Cardiac muscle cell (in vitro differentiated cells and primary cell): ENCODE results near the gene NPEPL1. TPM values are rescaled to one million over a fixed set of nuclear protein-coding genes. Genes with fewer than 3 reads are reported as not detected.

Experiments used
- DNase-seq, 2 donors: peaks; one replicate each; pipeline versions ENCODE4 v3.0.0 to v3.0.0-alpha.2; 2010 to 2017; ENCODE audit warnings: low read depth in 1 of 2, low spot score in 1 of 2
- H3K27ac ChIP-seq: fragments of 200-600 bp; sonication (generic); 2 replicates; pipeline ENCODE4 v1.5.1; 2016
- H3K27me3 ChIP-seq: fragments of 200-600 bp; sonication (generic); 2 replicates; pipeline ENCODE4 v1.6.0; 2016; ENCODE audit warnings: control low read depth
- H3K36me3 ChIP-seq: fragments of 200-600 bp; sonication (generic); 2 replicates; pipeline ENCODE4 v1.5.1; 2016; ENCODE audit warnings: control low read depth
- H3K4me1 ChIP-seq: fragments of 200-600 bp; sonication (generic); 2 replicates; pipeline ENCODE4 v1.8.1; 2017; ENCODE audit warnings: low read depth, mild to moderate bottlenecking, mixed run types
- H3K4me3 ChIP-seq: fragments of 200-600 bp; sonication (generic); 2 replicates; pipeline ENCODE4 v1.5.1; 2016; ENCODE audit warnings: mild to moderate bottlenecking
- H3K9me3 ChIP-seq: fragments of 200-600 bp; sonication (generic); 2 replicates; pipeline ENCODE4 v1.5.1; 2017; ENCODE audit warnings: low read depth, mild to moderate bottlenecking, control low read depth
- CTCF ChIP-seq: IDR thresholded peaks from 2 replicates; pipeline ENCODE4 v1.5.1; 2012; ENCODE audit warnings: low read depth, mild to moderate bottlenecking, low read length
- polyA plus RNA-seq: library from polyadenylated mRNA; unstranded; fragments of >200 nt; fragmentation: Nextera tagmentation; extraction: Ambion mirVana; gene quantifications from 2 replicates; pipeline ENCODE4 v1.2.1, GENCODE V29; 2016
- total RNA-seq: library from RNA; depleted of rRNA; stranded (reverse); fragments of >200 nt; gene quantifications from 2 replicates; pipeline ENCODE4 v1.2.3, GENCODE V29; 2016

NPEPL1 gene
- total and polyA plus RNA-seq, 2 experiments from 2014 or later, result 58.4 to 59.0 TPM

- peak; percentile 61 for TF ChIP-seq CTCF
- DNase-seq, result peak; percentile 92 to 97
- Histone ChIP-seq H3K27ac (peak within 1 kb of the TSS; percentile 86), H3K27me3 (no peaks in the 10 kb centered on the region), H3K4me1 (peaks cover 26% of the 10 kb centered on the region), H3K4me3 (peak within 1 kb of the TSS; percentile 97), H3K36me3 (no peaks in the 10 kb centered on the region), H3K9me3 (no peaks in the 10 kb centered on the region)
Observed at GRCh38 chr20:58650776-58651558, 41.6 kb upstream of the NPEPL1 start, which contains the start of gene STX16. Gene STX16, plus strand, starts transcription at chr20:58651283. Its CDS starts 724 bp downstream, at chr20:58652007.

DNA sequence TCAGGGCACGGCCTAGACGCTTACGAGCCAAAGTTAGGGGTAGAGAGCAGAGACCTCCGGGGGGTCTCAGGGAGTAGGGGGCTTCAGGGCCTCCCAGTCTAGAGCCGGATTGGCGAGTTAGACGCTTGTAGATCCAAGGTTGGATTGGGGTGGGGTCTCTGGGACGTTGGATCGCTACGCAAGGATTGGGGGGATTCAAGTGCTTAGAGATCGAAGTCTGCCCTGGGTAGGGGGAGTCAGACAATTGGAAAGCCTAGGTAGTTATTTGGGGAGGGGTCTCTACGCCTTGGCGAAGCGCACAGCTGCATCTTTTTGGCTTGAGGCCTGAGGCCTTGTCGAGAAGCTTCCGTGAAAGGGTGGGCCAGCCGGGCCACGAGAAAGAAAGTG lies 41.0 kb upstream of the NPEPL1 start:
- Histone ChIP-seq H3K27ac (peak overlapping the region; percentile 86), H3K9me3 (no peaks in the 10 kb centered on the region), H3K36me3 (no peaks in the 10 kb centered on the region), H3K4me3 (peak overlapping the region; percentile 97), H3K27me3 (no peaks in the 10 kb centered on the region), H3K4me1 (peaks cover 32% of the 10 kb centered on the region)
- peak in 1 of 2 donors; percentile 92 for DNase-seq
- no peak for TF ChIP-seq CTCF

GRCh38 chr20:58651946-58652605 lies 40.5 kb upstream of the NPEPL1 start:
- Histone ChIP-seq H3K27ac (peak overlapping the region; percentile 86), H3K4me3 (peak overlapping the region; percentile 97), H3K4me1 (peaks cover 37% of the 10 kb centered on the region), H3K27me3 (no peaks in the 10 kb centered on the region), H3K36me3 (no peaks in the 10 kb centered on the region), H3K9me3 (no peaks in the 10 kb centered on the region)
- TF ChIP-seq CTCF, result no peak
- peak; percentile 58 to 84 for DNase-seq

- TF ChIP-seq CTCF, result no peak
- no peaks in the 10 kb centered on the region for H3K27me3 ChIP-seq
- H3K4me1 ChIP-seq, result peaks cover 44% of the 10 kb centered on the region
- no peaks in the 10 kb centered on the region for H3K36me3 ChIP-seq
- H3K27ac ChIP-seq, result no peak overlapping the region
- peak overlapping the region; percentile 97 for H3K4me3 ChIP-seq
- peak in 1 of 2 donors; percentile 23 for DNase-seq
- no peaks in the 10 kb centered on the region for H3K9me3 ChIP-seq
Observed at GRCh38 chr20:58652606-58653294, 39.9 kb upstream of the NPEPL1 start.

GRCh38 chr20:58654337-58654736 lies 38.3 kb upstream of the NPEPL1 start:
- peak overlapping the region; percentile 97 for H3K4me3 ChIP-seq
- H3K36me3 ChIP-seq, result no peaks in the 10 kb centered on the region
- no peaks in the 10 kb centered on the region for H3K9me3 ChIP-seq
- no peak for TF ChIP-seq CTCF
- H3K4me1 ChIP-seq, result peaks cover 54% of the 10 kb centered on the region
- no peaks in the 10 kb centered on the region for H3K27me3 ChIP-seq
- no peak for DNase-seq
- no peak overlapping the region for H3K27ac ChIP-seq
